Left cardiac atrium (tissue), 4 donors: ENCODE data around the gene ERBB4. TPM values are rescaled to one million over a fixed set of nuclear protein-coding genes. Genes with fewer than 3 reads are reported as not detected.

Experiments used
- ATAC-seq, 2 donors: fragments of 200-7000 bp; cut with Tn5 transposase; one replicate each; pipeline ENCODE4 v1.9.1; 2020; ENCODE audit warnings: mild to moderate bottlenecking in 2 of 2, moderate library complexity in 2 of 2
- DNase-seq: peaks from one replicate; pipeline ENCODE4 v3.0.0-alpha.2; 2020
- intact Hi-C, 2 donors: fragments of 100-400 bp; cut with DNase I; formaldehyde crosslinking; loops; one replicate each; pipeline versions ENCODE4 v1.14.1 to v1.15.1; 2022 to 2023
- total RNA-seq, 2 donors: library from RNA; stranded (reverse); fragmentation: NEBNext Ultra II Directional; extraction: Animal tissue kit (Norgen Biotek cat#: 25700); gene quantifications; one replicate each; pipeline ENCODE4 v1.2.1, GENCODE V29; 2021
- donor health status: DM: no; HTN: yes; CAD: no.
- donor health status: DM: no; HTN: yes; CAD: no; lungs with severe emphysema.
- donor health status: DM: yes; HTN: yes; CAD: no.
- donor health status: Dilated cardiomyopathy.

Gene ERBB4
- total RNA-seq, 2 donors from 2014 or later: 17.9 to 20.6 TPM

GRCh38 chr2:212330263-212330662 is 208.3 kb downstream of the ERBB4 start:
- intact Hi-C loops: no loop called here
- DNase-seq (peak; percentile 20), ATAC-seq (peak in 1 of 2 donors; percentile 75)

- DNase-seq (no peak), ATAC-seq (no peak)
- intact Hi-C loops: no loop called here
These were observed 209.7 kb downstream of the ERBB4 start for GRCh38 chr2:212328712-212329496.

- ATAC-seq (no peak), DNase-seq (no peak)
- intact Hi-C loops: no loop called here
These were observed 210.5 kb downstream of the ERBB4 start for GRCh38 chr2:212328136-212328535.

GRCh38 chr2:212327171-212327809 is 211.3 kb downstream of the ERBB4 start:
- DNase-seq: no peak
- no peak for ATAC-seq
- intact Hi-C loops: no loop called here

GRCh38 chr2:212318636-212319035 is 220.0 kb downstream of the ERBB4 start:
- DNase-seq: no peak
- no peak for ATAC-seq
- intact Hi-C loops: no loop called here

- DNase-seq (no peak), ATAC-seq (no peak)
- intact Hi-C loops: no loop called here
These were observed 223.9 kb downstream of the ERBB4 start for GRCh38 chr2:212314680-212315079.

- DNase-seq: no peak
- no peak for ATAC-seq
- intact Hi-C loops: no loop called here
These were observed 226.7 kb downstream of the ERBB4 start for GRCh38 chr2:212311807-212312404.

GRCh38 chr2:212299943-212300342 is 238.7 kb downstream of the ERBB4 start:
- ATAC-seq: no peak
- no peak for DNase-seq
- intact Hi-C loops: no loop called here

- intact Hi-C loops: no loop called here
- DNase-seq (no peak), ATAC-seq (no peak)
These were observed 239.3 kb downstream of the ERBB4 start for GRCh38 chr2:212299333-212299732.

GRCh38 chr2:212295571-212295970 is 243.0 kb downstream of the ERBB4 start:
- intact Hi-C loops: no loop called here
- no peak for ATAC-seq
- DNase-seq: no peak

- DNase-seq (no peak), ATAC-seq (no peak)
- intact Hi-C loops: no loop called here
These were observed 243.8 kb downstream of the ERBB4 start for GRCh38 chr2:212294816-212295215.

GRCh38 chr2:212289301-212289700 is 249.3 kb downstream of the ERBB4 start:
- no peak for ATAC-seq
- DNase-seq: no peak
- intact Hi-C loops: no loop called here

GRCh38 chr2:212288308-212288707 is 250.3 kb downstream of the ERBB4 start:
- intact Hi-C loops: no loop called here
- ATAC-seq: no peak

GRCh38 chr2:212284166-212284565 is 254.4 kb downstream of the ERBB4 start:
- intact Hi-C loops: no loop called here
- DNase-seq (no peak), ATAC-seq (no peak)

More at GRCh38 chr2:212288308-212288707, 250.3 kb downstream of the ERBB4 start:
- DNase-seq: no peak

- DNase-seq (no peak), ATAC-seq (no peak)
- intact Hi-C loops: no loop called here
These were observed 255.8 kb downstream of the ERBB4 start for GRCh38 chr2:212282671-212283261.

- intact Hi-C loops: no loop called here
- DNase-seq: no peak
- ATAC-seq: no peak
These were observed 261.8 kb downstream of the ERBB4 start for GRCh38 chr2:212276813-212277212.

GRCh38 chr2:212274215-212274614 is 264.4 kb downstream of the ERBB4 start:
- DNase-seq: no peak
- ATAC-seq: no peak
- intact Hi-C loops: no loop called here

- DNase-seq (no peak), ATAC-seq (no peak)
- intact Hi-C loops: no loop called here
These were observed 267.0 kb downstream of the ERBB4 start for GRCh38 chr2:212271583-212271982.

GRCh38 chr2:212269005-212269404 is 269.6 kb downstream of the ERBB4 start:
- DNase-seq: no peak
- intact Hi-C loops: no loop called here
- no peak for ATAC-seq

- no peak for DNase-seq
These were observed 272.3 kb downstream of the ERBB4 start for GRCh38 chr2:212266297-212266696.

More at GRCh38 chr2:212266297-212266696, 272.3 kb downstream of the ERBB4 start:
- intact Hi-C loops: no loop called here
- no peak for ATAC-seq
